CD14-positive monocyte (primary cell): Measurements from ENCODE around the gene CAMKK2. TPM values are rescaled to one million over a fixed set of nuclear protein-coding genes. Genes with fewer than 3 reads are reported as not detected.
"Not testable (repeated sequence)": the region's sequence is repeated elsewhere in the genome, so short reads cannot be mapped to it uniquely, and the experiment has no call there.

ENCODE experiments used
- DNase-seq, 3 donors: peaks; one replicate each; pipeline ENCODE4 v3.0.0-alpha.2; 2011 to 2022
- H2AFZ ChIP-seq: 2 replicates; pipeline ENCODE4 v1.6.0; 2012; ENCODE audit warnings: mild to moderate bottlenecking, low read depth, low read length, inconsistent platforms; ENCODE audit not compliant: insufficient read depth, poor library complexity, severe bottlenecking
- H3K27ac ChIP-seq, 2 donors: 1 replicate in 1 of 2; 2 replicates in 1 of 2; pipeline ENCODE4 v1.5.1; 2012 to 2013; ENCODE audit warnings: low read length in 2 of 2, control low read depth in 1 of 2, inconsistent platforms in 1 of 2, low read depth in 1 of 2, mild to moderate bottlenecking in 1 of 2
- H3K27me3 ChIP-seq, 2 donors: one replicate each; pipeline versions ENCODE4 v1.6.0 to v1.6.1; 2011 to 2013; ENCODE audit warnings: low read length in 2 of 2; ENCODE audit not compliant: control insufficient read depth in 2 of 2, insufficient read depth in 2 of 2
- H3K36me3 ChIP-seq, 2 donors: replicated peaks in 1 of 2; 1 replicate in 1 of 2; 2 replicates in 1 of 2; pipeline versions ENCODE4 v1.5.1 to v1.6.1; 2012 to 2013; ENCODE audit warnings: low read length in 2 of 2, control low read depth in 1 of 2, inconsistent platforms in 1 of 2, mild to moderate bottlenecking in 1 of 2; ENCODE audit not compliant: insufficient read depth in 2 of 2, control insufficient read depth in 1 of 2
- H3K4me1 ChIP-seq, 2 donors: 1 replicate in 1 of 2; 2 replicates in 1 of 2; pipeline versions ENCODE4 v1.5.1 to v1.6.1; 2012 to 2013; ENCODE audit warnings: low read length in 2 of 2, control low read depth in 1 of 2, inconsistent platforms in 1 of 2, mild to moderate bottlenecking in 1 of 2, moderate library complexity in 1 of 2; ENCODE audit not compliant: insufficient read depth in 2 of 2, control insufficient read depth in 1 of 2
- H3K4me2 ChIP-seq: replicated peaks from 2 replicates; pipeline ENCODE3; 2012; ENCODE audit warnings: low read length, moderate library complexity, mild to moderate bottlenecking; ENCODE audit not compliant: poor library complexity, severe bottlenecking; ENCODE audit errors: extremely low read depth
- H3K4me3 ChIP-seq, 3 experiments: fragments of 200-600 bp in 1 of 3; sonication (generic) in 1 of 3; replicated peaks in 1 of 3; 1 replicate in 2 of 3; 2 replicates in 1 of 3; pipeline ENCODE4 v1.5.1; 2011 to 2013; ENCODE audit warnings: low read length in 3 of 3, mild to moderate bottlenecking in 3 of 3, control low read depth in 2 of 3, low read depth in 2 of 3, inconsistent platforms in 1 of 3, moderate library complexity in 1 of 3
- H3K79me2 ChIP-seq: 2 replicates; pipeline ENCODE4 v1.6.0; 2012; ENCODE audit warnings: mild to moderate bottlenecking, control low read depth, inconsistent platforms, low read length, moderate library complexity; ENCODE audit not compliant: insufficient read depth
- H3K9ac ChIP-seq: 2 replicates; pipeline ENCODE4 v1.6.0; 2017; ENCODE audit warnings: low read length, mild to moderate bottlenecking; ENCODE audit not compliant: insufficient read depth, poor library complexity, severe bottlenecking
- H3K9me3 ChIP-seq, 2 donors: replicated peaks in 1 of 2; 1 replicate in 1 of 2; 2 replicates in 1 of 2; pipeline versions ENCODE4 v1.5.1 to v1.6.1; 2012 to 2013; ENCODE audit warnings: low read length in 2 of 2, control low read depth in 1 of 2; ENCODE audit not compliant: control insufficient read depth in 1 of 2, insufficient read depth in 1 of 2
- H4K20me1 ChIP-seq: 2 replicates; pipeline ENCODE4 v1.6.0; 2012; ENCODE audit warnings: mild to moderate bottlenecking, low read length, control low read depth, moderate library complexity; ENCODE audit not compliant: insufficient read depth
- H3K27ac Mint-ChIP-seq, 7 donors: one replicate each; pipeline ENCODE4 v1.8.0; 2020; ENCODE audit warnings: mild to moderate bottlenecking in 7 of 7, mixed read lengths in 7 of 7, moderate library complexity in 6 of 7, inconsistent platforms in 2 of 7
- H3K27me3 Mint-ChIP-seq, 3 donors: one replicate each; pipeline ENCODE4 v1.8.0; 2021 to 2022; ENCODE audit warnings: low read depth in 3 of 3, mild to moderate bottlenecking in 3 of 3, mixed read lengths in 3 of 3, moderate library complexity in 3 of 3, inconsistent platforms in 1 of 3
- H3K36me3 Mint-ChIP-seq, 2 donors: one replicate each; pipeline ENCODE4 v1.8.0; 2020; ENCODE audit warnings: mixed read lengths in 2 of 2, inconsistent platforms in 1 of 2, mild to moderate bottlenecking in 1 of 2
- H3K4me1 Mint-ChIP-seq: one replicate; pipeline ENCODE4 v1.8.0; 2020; ENCODE audit warnings: mild to moderate bottlenecking, mixed read lengths
- H3K4me3 Mint-ChIP-seq, 2 donors: one replicate each; pipeline ENCODE4 v1.8.0; 2020; ENCODE audit warnings: mild to moderate bottlenecking in 2 of 2, mixed read lengths in 2 of 2, moderate library complexity in 1 of 2
- H3K9me3 Mint-ChIP-seq, 7 donors: one replicate each; pipeline ENCODE4 v1.8.0; 2020 to 2022; ENCODE audit warnings: mixed read lengths in 7 of 7, mild to moderate bottlenecking in 6 of 7, moderate library complexity in 6 of 7, inconsistent platforms in 2 of 7
- WGBS: methylation state at CpG from one replicate; pipeline ENCODE4 v1.1.5; 2013; ENCODE audit warnings: missing lambda C conversion rate; ENCODE audit not compliant: insufficient coverage; 5-methylcytosine and 5-hydroxymethylcytosine counted together
- intact Hi-C, 2 donors: fragments of 100-400 bp; cut with micrococcal nuclease; formaldehyde crosslinking; loops; one replicate each; pipeline versions ENCODE4 v1.15.0 to v1.15.1; 2023
- polyA plus RNA-seq, 3 donors: library from polyadenylated mRNA; depleted of rRNA in 1 of 3; unstranded in 2 of 3; stranded (reverse) in 1 of 3; fragments of 300-500 nt in 2 of 3; fragments of >200 nt in 1 of 3; fragmentation: Illumina TruSeq in 2 of 3; gene quantifications; 1 replicate in 2 of 3; 2 replicates in 1 of 3; pipeline ENCODE4 v1.2.3, GENCODE V29; 2012 to 2021
- TF ChIP-seq, protein P1 (sequence below): fragments of 200-600 bp; IDR thresholded peaks from one replicate; pipeline ENCODE4 v1.8.0; 2022; ENCODE audit warnings: antibody characterized with exemption, mild to moderate bottlenecking

The CAMKK2 gene
- polyA plus RNA-seq, 3 donors, result 55.6 to 71.4 (median 71.0) TPM

DNA sequence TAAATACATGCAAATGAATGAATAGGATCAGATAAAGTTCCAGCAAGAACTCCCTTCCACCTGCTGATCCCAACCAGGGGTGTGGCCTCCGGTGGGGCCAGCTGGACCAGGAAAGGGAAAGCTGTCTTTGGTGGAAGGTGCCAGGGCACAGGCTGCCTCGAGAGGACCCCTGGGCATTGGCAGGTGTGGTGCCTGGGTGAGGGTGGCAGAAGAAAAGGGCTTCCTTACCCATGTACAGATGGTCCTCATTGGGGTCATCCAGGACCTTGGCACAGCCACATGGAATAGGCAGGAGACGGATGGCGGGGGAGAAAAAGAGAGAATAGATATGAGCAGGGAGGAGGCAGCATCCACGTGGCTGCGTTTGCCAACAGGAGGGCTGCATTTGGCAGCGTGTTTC, 36.4 kb downstream of the CAMKK2 start:
- peak overlapping the region in 1 of 7 donors; percentile 21 for H3K27ac Mint-ChIP-seq
- Histone ChIP-seq H3K4me3 (no peak overlapping the region), H3K27me3 (no peaks in the 10 kb centered on the region), H3K9me3 (no peaks in the 10 kb centered on the region), H3K36me3 (peaks cover 83 to 97% of the 10 kb centered on the region in 2 donors), H4K20me1 (peaks cover 80% of the 10 kb centered on the region), H2AFZ (no peak overlapping the region), H3K9ac (no peak overlapping the region), H3K27ac (no peak overlapping the region), H3K4me2 (no peak overlapping the region), H3K79me2 (peaks cover 3% of the 10 kb centered on the region), H3K4me1 (no peaks in the 10 kb centered on the region)
- 100% methylated on average over 6 of the region's 7 CpGs for WGBS
- H3K36me3 Mint-ChIP-seq, result peaks cover 79 to 98% of the 10 kb centered on the region in 2 donors
- no peaks in the 10 kb centered on the region for H3K4me1 Mint-ChIP-seq
- TF ChIP-seq, protein P1, sequence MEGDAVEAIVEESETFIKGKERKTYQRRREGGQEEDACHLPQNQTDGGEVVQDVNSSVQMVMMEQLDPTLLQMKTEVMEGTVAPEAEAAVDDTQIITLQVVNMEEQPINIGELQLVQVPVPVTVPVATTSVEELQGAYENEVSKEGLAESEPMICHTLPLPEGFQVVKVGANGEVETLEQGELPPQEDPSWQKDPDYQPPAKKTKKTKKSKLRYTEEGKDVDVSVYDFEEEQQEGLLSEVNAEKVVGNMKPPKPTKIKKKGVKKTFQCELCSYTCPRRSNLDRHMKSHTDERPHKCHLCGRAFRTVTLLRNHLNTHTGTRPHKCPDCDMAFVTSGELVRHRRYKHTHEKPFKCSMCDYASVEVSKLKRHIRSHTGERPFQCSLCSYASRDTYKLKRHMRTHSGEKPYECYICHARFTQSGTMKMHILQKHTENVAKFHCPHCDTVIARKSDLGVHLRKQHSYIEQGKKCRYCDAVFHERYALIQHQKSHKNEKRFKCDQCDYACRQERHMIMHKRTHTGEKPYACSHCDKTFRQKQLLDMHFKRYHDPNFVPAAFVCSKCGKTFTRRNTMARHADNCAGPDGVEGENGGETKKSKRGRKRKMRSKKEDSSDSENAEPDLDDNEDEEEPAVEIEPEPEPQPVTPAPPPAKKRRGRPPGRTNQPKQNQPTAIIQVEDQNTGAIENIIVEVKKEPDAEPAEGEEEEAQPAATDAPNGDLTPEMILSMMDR, result no peak
- intact Hi-C loops, result no loop called here
- no peak overlapping the region for H3K4me3 Mint-ChIP-seq
- no peaks in the 10 kb centered on the region for H3K9me3 Mint-ChIP-seq
- DNase-seq, result no peak
- no peaks in the 10 kb centered on the region for H3K27me3 Mint-ChIP-seq

DNA sequence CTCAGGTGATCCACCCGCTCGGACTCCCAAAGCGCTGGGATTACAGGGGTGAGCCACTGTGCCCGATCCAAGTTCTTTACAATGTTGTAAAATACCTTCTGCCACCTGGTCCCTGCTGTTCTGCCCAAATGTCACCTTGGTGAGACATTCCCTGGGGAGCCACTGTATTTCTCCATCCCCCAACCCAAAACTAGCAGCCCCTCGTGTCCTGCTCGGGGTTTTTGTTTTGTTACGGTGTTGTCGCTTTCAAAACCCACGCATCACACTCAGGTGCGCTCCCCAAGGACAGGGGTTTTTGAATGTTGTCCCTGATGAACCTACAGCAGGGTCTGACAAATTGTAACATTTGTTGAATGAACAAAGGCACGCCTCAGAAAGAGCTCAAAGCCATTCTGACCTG, 37.4 kb downstream of the CAMKK2 start:
- peaks cover 82 to 98% of the 10 kb centered on the region in 2 donors for H3K36me3 Mint-ChIP-seq
- no peak overlapping the region for H3K27ac ChIP-seq
- H3K9me3 Mint-ChIP-seq, result no peaks in the 10 kb centered on the region
- no peaks in the 10 kb centered on the region for H3K4me1 Mint-ChIP-seq
- H3K36me3 ChIP-seq, result peaks cover 84 to 98% of the 10 kb centered on the region in 2 donors
- H3K9ac ChIP-seq, result no peak overlapping the region
- H3K27ac Mint-ChIP-seq, result peak overlapping the region in 1 of 7 donors; percentile 26
- no peak overlapping the region for H3K4me3 ChIP-seq
- no peaks in the 10 kb centered on the region for H3K27me3 ChIP-seq
- peaks cover 76% of the 10 kb centered on the region for H4K20me1 ChIP-seq
- no peak overlapping the region for H3K4me2 ChIP-seq
- no peak overlapping the region for H2AFZ ChIP-seq
- intact Hi-C loops, result no loop called here
- no peaks in the 10 kb centered on the region for H3K4me1 ChIP-seq
- TF ChIP-seq, protein P1, result no peak
- H3K4me3 Mint-ChIP-seq, result no peak overlapping the region
- 95% methylated on average over 11 of the region's 11 CpGs for WGBS
- no peaks in the 10 kb centered on the region for H3K27me3 Mint-ChIP-seq
- DNase-seq, result no peak
- H3K79me2 ChIP-seq, result peaks cover 3% of the 10 kb centered on the region
- H3K9me3 ChIP-seq, result no peaks in the 10 kb centered on the region

- Histone ChIP-seq H4K20me1 (peaks cover 75% of the 10 kb centered on the region), H3K36me3 (peaks cover 83 to 98% of the 10 kb centered on the region in 2 donors)
- H3K27me3 ChIP-seq, H3K27ac ChIP-seq, H3K4me1 Mint-ChIP-seq, intact Hi-C loops, DNase-seq, H3K4me3 Mint-ChIP-seq, H3K4me1 ChIP-seq, H3K9me3 Mint-ChIP-seq, H3K9me3 ChIP-seq, H2AFZ ChIP-seq, H3K9ac ChIP-seq, H3K4me2 ChIP-seq, H3K27me3 Mint-ChIP-seq, H3K79me2 ChIP-seq, H3K4me3 ChIP-seq: not testable (repeated sequence)
- 90% methylated on average over 1 of the region's 8 CpGs for WGBS
- Mint-ChIP-seq H3K27ac (peak overlapping the region in 2 of 7 donors; percentile 16 to 18), H3K36me3 (peaks cover 83 to 98% of the 10 kb centered on the region in 2 donors)
Observed at GRCh38 chr12:121257704-121258449, 38.6 kb downstream of the CAMKK2 start.
